ENCODE results near the gene PAXIP1.

Gene PAXIP1

GRCh38 chr7:154990964-154991540 is 11.9 kb downstream of the PAXIP1 start:
- no peak for DNase-seq

- no peak for DNase-seq
Measured at GRCh38 chr7:154987571-154987970, 15.4 kb downstream of the PAXIP1 start.

GRCh38 chr7:154986200-154986945 is 16.6 kb downstream of the PAXIP1 start:
- DNase-seq = no peak

- DNase-seq = no peak
Measured at GRCh38 chr7:154985230-154985629, 17.7 kb downstream of the PAXIP1 start.

- no peak for DNase-seq
Measured at GRCh38 chr7:154984601-154985188, 18.2 kb downstream of the PAXIP1 start.

- DNase-seq = no peak
Measured at GRCh38 chr7:154978017-154978416, 24.9 kb downstream of the PAXIP1 start.

- no peak for DNase-seq
Measured at GRCh38 chr7:154977250-154977649, 25.7 kb downstream of the PAXIP1 start.

GRCh38 chr7:154976844-154977243 is 26.1 kb downstream of the PAXIP1 start:
- DNase-seq = no peak

GRCh38 chr7:154975984-154976383 is 26.9 kb downstream of the PAXIP1 start:
- DNase-seq = no peak

GRCh38 chr7:154973381-154973780 is 29.5 kb downstream of the PAXIP1 start:
- no peak for DNase-seq

GRCh38 chr7:154968336-154969001 is 34.5 kb downstream of the PAXIP1 start:
- no peak for DNase-seq

GRCh38 chr7:154967401-154967955 is 35.4 kb downstream of the PAXIP1 start:
- DNase-seq = no peak

GRCh38 chr7:154965014-154965413 is 37.9 kb downstream of the PAXIP1 start:
- DNase-seq = no peak

- DNase-seq = no peak
Measured at GRCh38 chr7:154960063-154960790, 42.7 kb downstream of the PAXIP1 start.

GRCh38 chr7:154956427-154956826 is 46.5 kb downstream of the PAXIP1 start:
- no peak for DNase-seq

- DNase-seq = peak; percentile 57
Measured at GRCh38 chr7:154953006-154953684, 49.8 kb downstream of the PAXIP1 start.

- DNase-seq = no peak
Measured at GRCh38 chr7:154950960-154951359, 52.0 kb downstream of the PAXIP1 start.

- no peak for DNase-seq
Measured at GRCh38 chr7:154947604-154948003, 55.3 kb downstream of the PAXIP1 start.

- DNase-seq = no peak
Measured at GRCh38 chr7:154946166-154946565, 56.8 kb downstream of the PAXIP1 start.

GRCh38 chr7:154943906-154944305 is 59.0 kb downstream of the PAXIP1 start:
- DNase-seq = no peak

- DNase-seq = no peak
Measured at GRCh38 chr7:154942691-154943090, 60.2 kb downstream of the PAXIP1 start.

GRCh38 chr7:154937837-154938236 is 65.1 kb downstream of the PAXIP1 start:
- no peak for DNase-seq
